Measurements from ENCODE around the gene STAC3.

STAC3 gene

DNA sequence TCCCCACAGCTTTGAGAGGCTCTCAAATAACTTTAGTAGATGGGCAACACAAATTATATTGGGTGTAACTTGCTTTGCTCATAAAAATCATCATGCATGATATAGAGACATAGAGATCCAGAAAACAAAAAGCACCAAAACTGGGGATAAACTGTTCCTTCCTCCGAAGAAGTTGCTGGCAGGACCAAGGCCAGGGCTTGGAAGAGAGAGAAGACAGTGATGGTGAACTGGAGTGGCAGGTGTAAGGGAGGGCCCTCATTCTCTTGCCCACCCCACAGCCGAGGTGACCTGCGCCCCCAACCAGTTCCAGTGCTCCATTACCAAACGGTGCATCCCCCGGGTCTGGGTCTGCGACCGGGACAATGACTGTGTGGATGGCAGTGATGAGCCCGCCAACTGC is 49.8 kb downstream of the STAC3 start:
- TF ChIP-seq, protein P1, sequence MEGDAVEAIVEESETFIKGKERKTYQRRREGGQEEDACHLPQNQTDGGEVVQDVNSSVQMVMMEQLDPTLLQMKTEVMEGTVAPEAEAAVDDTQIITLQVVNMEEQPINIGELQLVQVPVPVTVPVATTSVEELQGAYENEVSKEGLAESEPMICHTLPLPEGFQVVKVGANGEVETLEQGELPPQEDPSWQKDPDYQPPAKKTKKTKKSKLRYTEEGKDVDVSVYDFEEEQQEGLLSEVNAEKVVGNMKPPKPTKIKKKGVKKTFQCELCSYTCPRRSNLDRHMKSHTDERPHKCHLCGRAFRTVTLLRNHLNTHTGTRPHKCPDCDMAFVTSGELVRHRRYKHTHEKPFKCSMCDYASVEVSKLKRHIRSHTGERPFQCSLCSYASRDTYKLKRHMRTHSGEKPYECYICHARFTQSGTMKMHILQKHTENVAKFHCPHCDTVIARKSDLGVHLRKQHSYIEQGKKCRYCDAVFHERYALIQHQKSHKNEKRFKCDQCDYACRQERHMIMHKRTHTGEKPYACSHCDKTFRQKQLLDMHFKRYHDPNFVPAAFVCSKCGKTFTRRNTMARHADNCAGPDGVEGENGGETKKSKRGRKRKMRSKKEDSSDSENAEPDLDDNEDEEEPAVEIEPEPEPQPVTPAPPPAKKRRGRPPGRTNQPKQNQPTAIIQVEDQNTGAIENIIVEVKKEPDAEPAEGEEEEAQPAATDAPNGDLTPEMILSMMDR (conservative IDR thresholded peaks at IDR 0.05; ENCODE audit: low read length), result no peak
- no peak for DNase-seq (ENCODE audit: low read depth)
- H3K4me3 ChIP-seq (ENCODE audit: low read length), result no peak overlapping the region

DNA sequence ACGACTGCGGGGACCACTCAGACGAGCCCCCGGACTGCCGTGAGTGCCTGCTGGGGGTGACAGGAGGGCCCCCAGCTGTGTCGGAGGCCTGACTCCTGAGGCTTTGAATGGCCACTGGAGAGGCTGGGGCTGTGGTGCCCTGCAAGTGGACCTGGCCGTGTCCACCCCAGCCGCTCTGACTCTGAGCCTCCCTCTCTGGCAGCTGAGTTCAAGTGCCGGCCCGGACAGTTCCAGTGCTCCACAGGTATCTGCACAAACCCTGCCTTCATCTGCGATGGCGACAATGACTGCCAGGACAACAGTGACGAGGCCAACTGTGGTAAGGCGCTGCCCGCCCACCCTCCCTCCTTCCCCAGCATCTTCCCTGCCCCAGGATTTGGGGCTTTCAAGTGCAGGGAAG is 50.5 kb downstream of the STAC3 start:
- no peak overlapping the region for H3K4me3 ChIP-seq (ENCODE audit: low read length)
- DNase-seq (ENCODE audit: low read depth), result no peak
- TF ChIP-seq, protein P1 (conservative IDR thresholded peaks at IDR 0.05; ENCODE audit: low read length), result no peak

DNA sequence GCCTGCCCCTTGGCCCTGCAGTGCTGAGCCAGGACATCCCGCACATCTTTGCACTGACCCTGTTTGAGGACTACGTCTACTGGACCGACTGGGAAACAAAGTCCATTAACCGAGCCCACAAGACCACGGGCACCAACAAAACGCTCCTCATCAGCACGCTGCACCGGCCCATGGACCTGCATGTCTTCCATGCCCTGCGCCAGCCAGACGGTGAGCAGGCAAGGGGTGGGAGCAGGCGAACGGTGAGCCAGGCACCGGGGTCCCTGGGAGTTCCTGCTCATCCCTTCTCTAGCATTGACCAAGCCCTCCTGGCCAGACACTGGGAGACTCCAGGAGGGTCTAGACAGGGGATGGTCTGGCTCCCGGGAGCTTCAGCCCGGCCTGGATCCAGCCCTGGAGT is 51.8 kb downstream of the STAC3 start:
- no peak overlapping the region for H3K4me3 ChIP-seq (ENCODE audit: low read length)
- TF ChIP-seq, protein P1 (conservative IDR thresholded peaks at IDR 0.05; ENCODE audit: low read length), result no peak
- DNase-seq (ENCODE audit: low read depth), result no peak

DNA sequence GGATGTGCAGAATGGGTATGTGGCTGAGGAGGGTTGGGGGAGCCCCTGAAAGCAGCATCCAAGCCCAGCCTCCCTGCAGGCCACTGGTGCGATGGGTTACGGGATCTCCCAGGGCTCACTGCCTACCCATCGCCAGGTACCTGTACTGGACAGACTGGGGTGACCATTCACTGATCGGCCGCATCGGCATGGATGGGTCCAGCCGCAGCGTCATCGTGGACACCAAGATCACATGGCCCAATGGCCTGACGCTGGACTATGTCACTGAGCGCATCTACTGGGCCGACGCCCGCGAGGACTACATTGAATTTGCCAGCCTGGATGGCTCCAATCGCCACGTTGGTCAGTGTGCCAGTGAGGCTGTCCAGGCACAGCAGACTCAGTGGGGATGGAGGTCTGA is 52.7 kb downstream of the STAC3 start:
- no peak for DNase-seq (ENCODE audit: low read depth)
- no peak overlapping the region for H3K4me3 ChIP-seq (ENCODE audit: low read length)
- TF ChIP-seq, protein P1 (conservative IDR thresholded peaks at IDR 0.05; ENCODE audit: low read length), result no peak

DNA sequence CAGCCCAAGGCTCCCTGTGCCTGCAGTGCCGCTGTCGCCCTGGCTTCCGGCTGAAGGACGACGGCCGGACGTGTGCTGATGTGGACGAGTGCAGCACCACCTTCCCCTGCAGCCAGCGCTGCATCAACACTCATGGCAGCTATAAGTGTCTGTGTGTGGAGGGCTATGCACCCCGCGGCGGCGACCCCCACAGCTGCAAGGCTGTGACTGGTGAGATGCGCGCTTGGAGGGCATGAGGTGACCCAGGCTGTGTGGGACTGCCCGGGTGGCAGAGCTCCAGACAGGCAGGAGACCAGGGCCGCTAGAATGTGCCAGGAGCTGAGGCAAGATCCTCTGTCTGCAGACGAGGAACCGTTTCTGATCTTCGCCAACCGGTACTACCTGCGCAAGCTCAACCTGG is 54.0 kb downstream of the STAC3 start:
- no peak for DNase-seq (ENCODE audit: low read depth)
- TF ChIP-seq, protein P1 (conservative IDR thresholded peaks at IDR 0.05; ENCODE audit: low read length), result no peak
- H3K4me3 ChIP-seq (ENCODE audit: low read length), result no peak overlapping the region

DNA sequence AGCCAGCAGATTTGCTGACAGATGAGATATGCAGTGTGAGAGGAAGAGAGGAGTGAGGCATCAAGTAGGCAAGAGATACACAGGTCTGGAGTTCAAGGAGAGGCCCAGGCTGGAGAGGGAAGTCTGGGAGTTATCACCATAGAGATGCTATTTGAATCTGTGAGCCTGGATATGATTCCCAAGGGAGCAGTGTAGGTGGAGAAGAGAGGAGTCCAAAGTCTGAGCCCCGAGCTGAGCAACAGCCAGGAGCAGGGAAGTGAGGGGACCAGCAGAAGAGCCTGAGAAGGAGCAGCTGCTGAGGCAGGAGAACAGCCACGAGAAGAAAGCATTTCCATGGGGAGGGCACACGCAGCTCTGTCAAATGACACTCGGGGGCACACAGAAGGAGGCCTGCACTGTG is 54.5 kb downstream of the STAC3 start:
- TF ChIP-seq, protein P1 (conservative IDR thresholded peaks at IDR 0.05; ENCODE audit: low read length), result no peak
- H3K4me3 ChIP-seq (ENCODE audit: low read length), result no peak overlapping the region
- no peak for DNase-seq (ENCODE audit: low read depth)

DNA sequence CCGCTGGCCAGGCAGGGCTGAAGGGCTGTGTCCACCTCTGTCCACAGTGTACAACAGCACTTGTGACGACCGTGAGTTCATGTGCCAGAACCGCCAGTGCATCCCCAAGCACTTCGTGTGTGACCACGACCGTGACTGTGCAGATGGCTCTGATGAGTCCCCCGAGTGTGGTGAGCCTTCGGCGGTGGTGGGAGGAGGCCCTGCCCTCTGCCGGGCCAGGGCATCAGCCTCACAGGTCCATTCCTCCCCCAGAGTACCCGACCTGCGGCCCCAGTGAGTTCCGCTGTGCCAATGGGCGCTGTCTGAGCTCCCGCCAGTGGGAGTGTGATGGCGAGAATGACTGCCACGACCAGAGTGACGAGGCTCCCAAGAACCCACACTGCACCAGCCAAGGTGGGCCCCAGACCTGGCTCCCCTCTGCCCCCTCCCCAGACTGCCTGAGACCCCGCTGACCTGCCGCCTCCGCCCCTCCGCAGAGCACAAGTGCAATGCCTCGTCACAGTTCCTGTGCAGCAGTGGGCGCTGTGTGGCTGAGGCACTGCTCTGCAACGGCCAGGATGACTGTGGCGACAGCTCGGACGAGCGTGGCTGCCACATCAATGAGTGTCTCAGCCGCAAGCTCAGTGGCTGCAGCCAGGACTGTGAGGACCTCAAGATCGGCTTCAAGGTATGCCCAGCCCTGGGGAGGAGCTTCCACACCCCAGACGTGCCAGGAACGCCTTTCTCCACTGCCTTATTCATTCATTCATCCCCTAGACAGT is 55.2 kb downstream of the STAC3 start:
- no peak for DNase-seq (ENCODE audit: low read depth)
- TF ChIP-seq, protein P1 (conservative IDR thresholded peaks at IDR 0.05; ENCODE audit: low read length), result no peak
- no peak overlapping the region for H3K4me3 ChIP-seq (ENCODE audit: low read length)

Measured in AG10803 (cell line).